GM23248 (cell line): ENCODE data around the gene NCKAP5L.

ENCODE experiments used
- EZH2 ChIP-seq: fragments of 200-600 bp; sonication (generic); IDR thresholded peaks from 2 replicates; pipeline ENCODE4 v1.6.1; 2018; ENCODE audit warnings: antibody characterized with exemption, mild to moderate bottlenecking; ENCODE audit not compliant: insufficient read depth, poor library complexity, severe bottlenecking
- EZH2phosphoT487 ChIP-seq: fragments of 200-600 bp; sonication (generic); IDR thresholded peaks from 2 replicates; pipeline ENCODE4 v1.6.1; 2018; ENCODE audit warnings: antibody characterized with exemption, moderate library complexity, mild to moderate bottlenecking, low read depth; ENCODE audit not compliant: insufficient read depth

GRCh38 chr12:49796606-49797448 is 31.4 kb downstream of the NCKAP5L start:
- TF ChIP-seq EZH2 (no peak), EZH2phosphoT487 (no peak)
